NCI-H2029 (cell line): ENCODE data around the gene CHD5.

Experiments
- DNase-seq: peaks from one replicate; lab custom pipeline; 2025; lab: John Stamatoyannopoulos, UW

The CHD5 gene

DNA sequence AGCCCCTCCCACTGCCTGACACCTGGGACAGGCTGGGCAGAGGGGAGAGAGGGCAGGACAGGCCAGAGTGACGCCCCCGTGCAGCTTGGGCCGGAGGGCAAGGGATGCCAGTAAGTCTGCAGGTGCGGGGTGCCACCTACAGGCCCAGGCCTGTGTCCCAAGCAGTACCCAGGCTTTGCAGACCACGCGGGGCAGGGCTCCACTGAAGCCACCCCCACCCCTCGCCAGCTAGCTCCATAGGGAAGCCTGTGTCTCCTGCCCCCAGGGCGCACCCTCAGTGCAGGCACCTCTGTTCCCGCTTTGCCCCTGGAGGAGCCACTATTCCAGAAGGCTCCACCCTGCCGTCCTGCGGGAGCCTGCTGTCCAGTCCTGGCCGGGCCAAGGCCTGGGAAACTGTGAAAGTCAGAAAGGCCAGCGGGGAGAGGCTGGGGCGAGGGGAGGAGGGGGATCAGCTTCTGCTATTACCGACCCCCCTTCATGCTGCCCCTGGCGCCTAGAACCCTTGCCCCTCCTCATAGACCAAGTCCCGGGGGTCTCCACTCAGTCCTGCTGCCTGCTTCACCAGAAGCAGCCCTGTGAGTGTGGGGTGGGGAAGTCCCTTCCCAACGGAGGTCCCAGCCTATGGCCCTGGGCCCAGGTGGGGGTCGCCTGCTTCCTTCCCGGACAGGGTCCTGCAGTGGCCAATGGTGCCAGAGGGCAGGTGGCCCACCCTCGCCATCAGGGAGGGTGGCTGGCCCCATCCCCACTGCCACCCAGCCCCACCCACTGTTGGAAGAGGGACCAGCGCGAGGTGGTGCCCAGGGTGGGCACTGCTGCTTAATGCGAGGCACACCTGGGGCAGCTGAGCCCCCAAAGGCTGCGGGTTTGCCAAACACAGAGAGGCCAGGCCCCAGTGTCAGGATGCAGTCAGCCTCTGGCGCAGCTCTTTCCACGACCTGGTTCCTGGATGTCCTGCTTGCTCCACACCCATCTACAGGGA lies 80.0 kb downstream of the CHD5 start:
- no peak for DNase-seq

GRCh38 chr1:6099297-6099696 lies 80.8 kb downstream of the CHD5 start:
- DNase-seq: no peak

GRCh38 chr1:6098303-6099215 lies 81.6 kb downstream of the CHD5 start:
- no peak for DNase-seq

- no peak for DNase-seq
These were observed 82.3 kb downstream of the CHD5 start for GRCh38 chr1:6097824-6098223.

DNA sequence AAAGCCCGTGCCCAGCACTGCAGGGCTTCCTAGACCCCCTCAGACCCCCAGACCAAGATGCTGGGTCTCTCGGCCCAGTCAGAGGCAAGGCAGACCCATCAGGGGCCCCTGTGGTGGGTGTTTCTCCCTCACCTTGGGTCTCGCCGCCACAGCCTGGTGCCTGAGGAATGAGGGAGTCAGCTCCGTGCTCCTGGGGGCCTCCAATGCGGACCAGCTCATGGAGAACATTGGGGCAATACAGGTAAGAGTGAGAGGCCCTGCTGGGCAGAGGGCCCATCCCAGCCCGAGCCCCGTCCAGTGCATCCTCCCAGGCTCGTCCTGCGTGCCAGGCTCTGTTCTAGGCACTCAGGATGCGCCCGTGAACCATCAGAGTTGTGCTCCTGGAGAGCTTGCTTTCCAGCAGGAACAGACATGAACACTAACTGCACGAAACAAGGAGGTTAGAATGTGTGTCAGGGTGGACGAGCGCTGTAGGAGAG lies 83.0 kb downstream of the CHD5 start:
- DNase-seq: no peak

DNA sequence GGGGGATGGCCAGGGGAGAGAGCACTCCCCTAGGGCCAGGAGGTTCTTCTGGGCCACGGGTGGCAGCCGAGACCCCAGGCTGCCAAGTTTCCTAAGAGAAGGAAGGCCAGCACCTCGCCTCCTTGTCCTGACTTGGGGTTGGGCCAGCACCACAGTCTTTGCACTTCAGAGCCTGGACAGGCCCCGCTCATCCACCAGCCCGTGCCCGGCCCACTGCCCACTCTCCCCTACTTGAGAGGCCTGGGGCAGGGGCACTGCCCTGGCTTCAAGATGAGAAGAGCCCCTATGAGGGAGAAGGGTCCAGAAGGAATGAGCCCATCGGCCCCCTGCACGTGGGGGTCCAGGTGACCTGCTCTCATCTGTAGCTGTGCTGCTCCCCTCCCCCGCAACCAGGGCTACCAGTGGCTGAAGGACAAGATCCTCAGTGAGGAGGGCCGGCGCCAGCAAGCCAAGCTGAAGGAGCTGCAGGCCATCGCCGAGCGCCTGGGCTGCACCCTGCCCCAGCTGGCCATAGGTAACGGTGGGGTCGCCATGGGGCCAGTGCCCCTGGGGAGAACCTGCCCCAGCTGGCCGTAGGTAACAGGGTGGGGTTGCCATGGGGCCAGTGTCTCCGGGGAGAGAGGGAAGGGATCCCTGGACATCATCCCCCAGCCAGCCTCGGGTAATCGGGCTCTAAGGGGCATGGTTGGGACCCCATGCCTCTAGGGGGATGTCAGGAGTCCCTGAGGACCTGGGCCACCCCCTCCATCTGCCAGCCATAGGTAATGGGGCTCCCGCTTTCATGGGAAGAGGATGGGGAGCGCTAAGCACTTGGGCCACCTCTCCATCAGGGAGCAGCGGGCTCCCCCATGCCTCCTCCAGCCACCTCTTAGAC lies 83.6 kb downstream of the CHD5 start:
- no peak for DNase-seq

DNA sequence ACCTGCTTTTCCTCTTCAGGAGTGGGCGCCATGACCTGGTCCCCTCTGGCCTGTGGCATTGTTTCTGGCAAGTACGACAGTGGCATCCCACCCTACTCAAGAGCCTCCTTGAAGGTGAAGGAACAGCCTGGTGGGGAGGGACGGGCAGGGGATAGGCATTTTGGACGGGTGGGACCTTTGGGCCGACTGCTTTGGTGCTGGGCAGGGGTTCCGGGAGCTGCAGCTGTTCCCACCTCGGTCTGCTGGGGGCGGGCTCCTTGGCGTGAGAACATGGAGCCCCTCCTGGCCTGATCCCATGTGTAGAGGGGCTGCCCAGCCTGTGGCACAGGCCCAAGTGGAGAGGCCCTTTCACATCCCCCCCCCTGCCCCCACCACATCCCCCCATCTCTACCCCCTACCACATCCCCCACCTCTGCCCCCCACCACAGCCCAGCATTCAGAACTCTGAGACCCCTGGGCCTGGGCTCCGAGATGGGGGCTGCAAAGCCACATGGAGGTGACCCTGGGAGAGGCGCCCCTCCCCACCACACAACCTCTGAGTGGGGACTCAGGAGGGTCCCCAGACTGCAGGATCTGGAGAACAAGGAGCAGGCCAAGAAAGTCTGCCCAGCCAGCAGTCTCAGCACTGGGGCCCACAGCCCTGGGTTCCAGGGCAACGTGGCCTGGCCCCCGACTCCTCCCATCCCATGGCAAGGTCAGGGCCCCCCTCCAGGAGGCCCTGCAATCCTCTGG lies 84.4 kb downstream of the CHD5 start:
- no peak for DNase-seq

- DNase-seq: no peak
These were observed 85.2 kb downstream of the CHD5 start for GRCh38 chr1:6094801-6095505.

GRCh38 chr1:6094246-6094645 lies 85.9 kb downstream of the CHD5 start:
- no peak for DNase-seq

GRCh38 chr1:6093611-6094010 lies 86.5 kb downstream of the CHD5 start:
- DNase-seq: no peak

- no peak for DNase-seq
These were observed 87.0 kb downstream of the CHD5 start for GRCh38 chr1:6093071-6093470.

GRCh38 chr1:6092211-6092610 lies 87.9 kb downstream of the CHD5 start:
- no peak for DNase-seq

DNA sequence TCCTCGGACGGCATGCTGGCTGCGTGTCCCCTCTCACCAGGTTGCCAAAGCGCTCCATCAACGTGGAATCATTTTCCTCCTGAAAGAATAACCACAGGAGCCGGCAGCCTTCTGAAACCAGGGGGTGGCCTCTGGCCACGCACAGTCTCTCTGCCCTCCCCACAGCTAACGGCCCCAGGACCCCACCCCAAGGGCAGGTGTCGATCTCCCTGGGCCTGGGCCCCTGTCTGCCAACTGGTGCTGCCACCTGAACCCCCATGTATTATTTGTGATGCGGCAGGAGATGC lies 88.4 kb downstream of the CHD5 start:
- DNase-seq: no peak

- no peak for DNase-seq
These were observed 88.9 kb downstream of the CHD5 start for GRCh38 chr1:6090996-6091822.

- no peak for DNase-seq
These were observed 89.8 kb downstream of the CHD5 start for GRCh38 chr1:6090288-6090687.

DNA sequence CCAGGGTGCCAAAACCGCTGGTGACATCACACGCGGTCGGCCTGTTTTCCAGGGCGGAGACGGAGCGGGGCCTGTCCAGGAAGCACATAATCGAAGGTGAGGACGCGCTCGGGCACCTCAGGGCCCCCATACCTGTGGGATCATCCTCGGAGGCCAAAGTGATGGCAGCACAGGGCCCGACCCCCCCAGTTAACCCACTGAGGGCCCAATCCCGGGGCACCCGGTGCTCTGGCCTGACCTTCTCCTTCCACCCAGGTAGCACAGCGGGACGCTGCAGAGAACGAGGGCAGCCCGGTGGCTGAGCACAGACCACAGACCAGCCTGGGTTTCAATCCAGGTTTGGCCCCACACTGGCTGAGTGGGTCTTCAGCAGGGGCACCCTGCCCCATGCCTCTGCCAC lies 91.2 kb downstream of the CHD5 start:
- DNase-seq: no peak

DNA sequence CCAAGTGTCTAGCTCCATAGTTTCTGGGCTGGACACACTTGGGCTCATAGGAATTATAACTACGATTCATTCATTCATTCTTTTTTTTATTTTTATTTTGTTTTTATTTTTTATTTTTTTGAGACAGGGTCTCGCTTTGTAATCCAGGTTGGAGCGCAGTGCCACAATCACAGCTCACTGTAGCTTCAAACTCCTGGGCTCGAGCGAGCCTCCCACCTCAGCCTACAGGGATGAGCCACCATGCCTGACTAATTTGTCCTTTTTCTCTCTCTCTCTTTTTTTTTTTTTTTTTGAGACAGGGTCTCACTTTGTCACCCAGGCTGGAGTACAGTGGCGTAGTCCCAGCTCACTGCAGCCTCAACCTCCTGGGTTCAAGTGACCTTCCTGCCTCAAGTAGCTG lies 92.2 kb downstream of the CHD5 start:
- no peak for DNase-seq

GRCh38 chr1:6087377-6087772 lies 92.7 kb downstream of the CHD5 start:
- no peak for DNase-seq

DNA sequence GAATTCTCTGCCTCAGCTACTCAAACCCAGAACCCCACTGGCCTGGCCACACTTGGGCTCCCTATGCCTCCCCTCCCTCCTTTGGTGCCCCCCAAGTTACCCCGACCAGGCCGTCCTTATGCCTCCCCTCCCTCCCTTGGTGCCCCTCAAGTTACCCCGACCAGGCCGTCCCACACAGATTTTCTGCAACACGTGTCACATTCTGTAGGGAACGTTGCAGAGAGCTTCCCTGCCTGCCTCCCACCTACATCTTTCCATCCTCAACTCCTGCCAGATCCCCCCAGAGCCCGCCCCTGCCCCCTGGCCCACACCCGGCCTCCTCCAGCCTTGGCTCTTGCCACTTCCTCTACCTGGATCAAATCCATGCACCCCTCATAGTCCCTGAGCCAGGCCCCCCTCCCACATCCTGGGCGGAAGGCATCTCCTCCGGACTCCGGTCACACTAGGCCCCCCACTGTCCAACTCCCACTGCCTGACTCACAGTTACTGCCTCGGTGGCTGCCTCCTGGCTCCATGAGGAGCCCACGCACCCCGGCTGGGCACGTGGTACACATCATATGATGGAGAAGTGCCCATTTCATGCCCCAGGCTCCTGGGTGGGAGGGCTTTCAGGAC lies 93.3 kb downstream of the CHD5 start:
- DNase-seq: no peak
